Esophagus muscularis mucosa (tissue), 4 donors: ENCODE data around the gene PTH2R.

Source experiments
- EP300 ChIP-seq: sonication (generic); formaldehyde crosslinking; IDR thresholded peaks from one replicate; pipeline ENCODE4 v1.6.1; 2017; ENCODE audit warnings: antibody characterized with exemption
- POLR2A ChIP-seq: fragments of 450-650 bp; IDR thresholded peaks from one replicate; pipeline ENCODE4 v1.6.1; 2017; ENCODE audit warnings: antibody characterized with exemption, moderate library complexity, mild to moderate bottlenecking, low read depth
- TF ChIP-seq, protein P1 (sequence below), 3 experiments: fragments of 200-600 bp in 2 of 3; fragments of 450-650 bp in 1 of 3; sonication (generic) in 2 of 3; IDR thresholded peaks; one replicate each; pipeline ENCODE4 v1.5.1; 2017 to 2019; ENCODE audit warnings: antibody characterized with exemption in 3 of 3, mild to moderate bottlenecking in 2 of 3, moderate library complexity in 1 of 3

DNA sequence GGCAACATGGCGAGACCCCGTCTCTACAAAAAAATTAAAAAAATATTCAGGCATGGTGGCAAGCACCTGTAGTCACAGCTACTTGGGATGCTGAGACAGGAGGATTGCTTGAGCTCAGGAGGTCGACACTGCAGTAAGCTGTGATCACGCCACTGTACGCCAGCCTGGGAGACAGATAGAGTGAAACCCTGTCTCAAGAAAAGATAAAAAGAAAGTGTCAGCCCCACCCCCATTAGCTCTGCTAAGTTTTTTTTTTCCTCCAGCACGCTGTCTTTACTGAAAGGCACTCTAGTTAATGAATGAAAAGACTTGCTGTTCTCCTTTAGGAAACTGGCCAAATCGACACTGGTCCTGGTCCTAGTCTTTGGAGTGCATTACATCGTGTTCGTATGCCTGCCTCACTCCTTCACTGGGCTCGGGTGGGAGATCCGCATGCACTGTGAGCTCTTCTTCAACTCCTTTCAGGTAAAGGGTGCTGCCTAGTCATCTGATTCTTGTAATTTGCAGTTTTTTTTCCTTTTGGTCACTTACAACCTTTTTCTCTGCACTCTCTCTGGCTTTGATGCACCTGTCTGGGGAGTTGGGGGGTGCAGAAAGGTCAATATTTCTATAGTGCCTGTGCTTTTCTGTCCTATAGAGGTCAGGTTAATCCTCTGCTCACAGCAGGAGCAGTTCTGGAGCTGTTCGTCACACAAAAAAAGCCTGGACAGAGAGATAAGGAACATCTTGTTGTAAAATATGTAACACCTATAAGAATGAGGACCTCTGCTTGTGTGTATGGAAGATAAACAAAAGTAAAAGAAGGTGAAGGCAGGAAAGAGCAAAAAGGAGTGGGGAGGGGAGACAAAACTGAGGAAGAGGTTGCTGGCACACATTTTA lies 82.3 kb downstream of the PTH2R start:
- TF ChIP-seq, protein P1, sequence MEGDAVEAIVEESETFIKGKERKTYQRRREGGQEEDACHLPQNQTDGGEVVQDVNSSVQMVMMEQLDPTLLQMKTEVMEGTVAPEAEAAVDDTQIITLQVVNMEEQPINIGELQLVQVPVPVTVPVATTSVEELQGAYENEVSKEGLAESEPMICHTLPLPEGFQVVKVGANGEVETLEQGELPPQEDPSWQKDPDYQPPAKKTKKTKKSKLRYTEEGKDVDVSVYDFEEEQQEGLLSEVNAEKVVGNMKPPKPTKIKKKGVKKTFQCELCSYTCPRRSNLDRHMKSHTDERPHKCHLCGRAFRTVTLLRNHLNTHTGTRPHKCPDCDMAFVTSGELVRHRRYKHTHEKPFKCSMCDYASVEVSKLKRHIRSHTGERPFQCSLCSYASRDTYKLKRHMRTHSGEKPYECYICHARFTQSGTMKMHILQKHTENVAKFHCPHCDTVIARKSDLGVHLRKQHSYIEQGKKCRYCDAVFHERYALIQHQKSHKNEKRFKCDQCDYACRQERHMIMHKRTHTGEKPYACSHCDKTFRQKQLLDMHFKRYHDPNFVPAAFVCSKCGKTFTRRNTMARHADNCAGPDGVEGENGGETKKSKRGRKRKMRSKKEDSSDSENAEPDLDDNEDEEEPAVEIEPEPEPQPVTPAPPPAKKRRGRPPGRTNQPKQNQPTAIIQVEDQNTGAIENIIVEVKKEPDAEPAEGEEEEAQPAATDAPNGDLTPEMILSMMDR (IDR thresholded peaks at IDR 0.05), result no peak
- no peak for TF ChIP-seq POLR2A
- no peak for TF ChIP-seq EP300
